ENCODE data around the gene PPIG.
"Not testable (repeated sequence)": the region's sequence is repeated elsewhere in the genome, so short reads cannot be mapped to it uniquely, and the experiment has no call there.

Gene PPIG
- 150 to 157 reads per million in 2 donors for total RNA-seq

GRCh38 chr2:169584005-169584877 lies at the start of gene PPIG:
PPIG (plus strand) TSS chr2:169584351; CDS start chr2:169604042, 19,691 bp downstream.
- peak; percentile 69 for DNase-seq

GRCh38 chr2:169539460-169539859 lies 44.7 kb upstream of the PPIG start:
- DNase-seq, result not testable (repeated sequence)

- no peak for DNase-seq
Measured at GRCh38 chr2:169540146-169540545, 44.0 kb upstream of the PPIG start.

DNA sequence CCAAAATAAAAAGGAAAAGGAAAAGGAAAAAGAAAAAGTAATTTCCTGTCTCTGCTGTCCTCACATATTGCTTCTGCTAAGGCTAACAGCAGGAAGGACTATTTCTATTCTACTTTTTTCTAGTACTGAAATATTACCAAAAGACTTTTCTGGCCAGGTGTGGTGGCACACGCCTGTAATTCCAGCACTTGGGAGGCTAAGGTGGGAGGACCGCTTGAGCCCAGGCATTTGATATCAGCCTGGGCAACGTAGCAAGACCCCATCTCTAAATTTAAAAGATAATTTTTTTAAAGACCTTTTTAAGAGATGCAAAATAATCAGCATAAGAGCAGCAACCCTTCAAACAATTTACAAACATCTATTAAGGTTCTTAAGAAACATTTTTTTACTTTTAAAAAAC lies 41.7 kb upstream of the PPIG start:
- no peak for DNase-seq

DNA sequence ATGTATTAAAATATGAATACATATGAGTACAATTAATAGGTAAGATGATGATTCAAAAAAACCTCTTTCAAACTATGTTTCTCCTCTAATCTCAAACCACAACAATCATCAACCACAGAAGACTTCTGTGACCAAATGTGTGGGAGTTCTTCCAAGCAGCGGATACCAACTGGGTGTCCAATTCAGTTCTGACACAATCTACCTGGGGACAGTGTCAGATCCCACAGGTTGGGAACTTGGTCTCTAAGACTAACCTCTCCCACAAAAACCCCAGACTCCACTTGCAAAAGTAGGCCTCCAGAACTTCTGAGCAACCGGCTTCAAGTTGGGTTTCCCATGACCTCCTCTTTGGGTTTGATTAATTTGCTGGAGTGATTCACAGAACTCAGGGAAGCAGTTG lies 37.4 kb upstream of the PPIG start:
- no peak for DNase-seq

DNA sequence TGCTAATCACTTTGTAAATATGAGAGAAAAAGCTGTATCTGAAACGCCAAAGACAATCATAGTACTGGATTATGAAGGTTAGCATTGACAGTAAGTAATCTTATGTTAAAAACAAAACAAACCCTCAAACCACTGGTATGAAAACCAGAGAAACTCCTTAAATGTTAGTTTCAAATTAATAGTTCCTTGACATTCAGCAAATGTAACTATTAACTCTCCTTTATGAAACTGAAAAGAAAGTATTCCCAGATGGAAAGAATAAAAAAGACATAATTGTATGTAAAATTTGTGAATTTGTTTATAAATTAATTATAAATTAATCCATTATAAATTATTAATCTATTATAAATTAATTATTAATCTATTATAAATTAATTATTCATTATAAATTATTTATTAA lies 22.8 kb upstream of the PPIG start:
- no peak for DNase-seq

DNA sequence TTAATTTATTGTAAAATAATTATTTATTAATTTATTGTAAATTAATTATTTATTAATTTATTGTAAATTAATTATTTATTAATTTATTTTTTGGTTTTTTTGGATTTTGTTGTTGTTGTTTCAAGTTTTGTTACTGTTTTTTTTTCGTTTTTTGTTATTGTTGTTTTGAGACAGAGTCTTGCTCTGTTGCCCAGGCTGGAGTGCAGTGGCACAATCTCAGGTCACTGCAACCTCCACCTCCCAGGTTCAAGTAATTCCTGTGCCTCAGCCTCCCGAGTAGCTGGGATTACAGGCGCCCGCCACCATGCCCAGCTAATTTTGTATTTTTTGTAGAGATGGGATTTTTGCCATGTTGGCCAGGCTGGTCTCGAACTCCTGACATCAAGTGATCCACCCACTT lies 22.1 kb upstream of the PPIG start:
- not testable (repeated sequence) for DNase-seq

DNA sequence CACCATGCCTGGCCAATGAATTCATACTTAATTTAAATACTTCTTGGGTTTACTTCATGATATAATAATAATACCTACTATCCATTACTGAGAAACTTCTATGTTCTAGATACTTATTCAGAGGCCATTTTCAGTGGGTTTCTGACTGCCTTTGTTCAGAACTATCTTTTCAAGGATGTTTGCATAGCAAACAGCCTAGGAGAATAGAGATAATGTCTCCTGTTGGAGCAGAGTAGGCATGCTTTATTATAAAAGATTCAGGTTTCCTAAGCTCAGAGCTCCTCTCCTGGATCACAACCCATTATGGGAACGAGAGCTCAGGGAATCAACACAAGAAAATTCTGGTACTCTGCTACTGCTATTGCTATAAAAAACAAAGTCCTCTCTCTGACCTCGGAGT lies 21.6 kb upstream of the PPIG start:
- DNase-seq, result no peak

GRCh38 chr2:169565686-169566085 lies 18.5 kb upstream of the PPIG start:
- DNase-seq, result no peak

DNA sequence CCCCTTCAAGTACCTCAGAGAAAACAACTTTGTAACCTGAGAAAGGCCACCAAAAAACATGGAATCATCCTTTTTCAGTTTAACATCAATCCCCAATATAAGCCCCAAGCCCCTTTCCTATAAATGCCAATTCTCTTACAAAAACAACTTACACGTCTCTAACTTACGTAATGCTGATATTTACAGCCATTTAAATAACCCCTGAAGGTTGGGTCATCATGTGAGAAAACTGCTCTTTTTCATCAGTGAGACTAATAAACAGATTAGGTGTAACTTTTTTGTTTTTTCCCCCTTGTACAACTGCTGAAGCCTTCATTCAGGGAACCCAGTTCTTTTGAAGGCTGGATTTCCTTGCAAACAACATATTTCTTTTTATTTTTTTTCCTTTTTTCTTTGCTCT lies 14.2 kb upstream of the PPIG start:
- DNase-seq, result no peak

DNA sequence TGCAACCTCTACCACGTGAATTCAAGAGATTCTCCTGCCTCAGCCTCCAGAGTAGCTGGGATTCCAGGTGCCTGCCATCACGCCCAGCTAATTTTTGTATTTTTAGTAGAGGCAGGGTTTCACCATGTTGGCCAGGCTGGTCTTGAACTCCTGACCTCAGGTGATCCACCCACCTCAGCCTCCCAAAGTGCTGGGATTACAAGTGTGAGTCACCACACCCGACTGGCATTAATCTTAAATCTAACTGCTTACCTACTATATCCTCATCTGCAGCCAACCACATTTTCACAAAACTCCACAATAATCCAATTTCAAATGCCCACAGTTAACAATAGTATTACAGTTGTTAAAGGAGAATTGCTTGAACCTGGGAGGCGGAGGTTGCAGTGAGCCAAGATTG lies 13.4 kb upstream of the PPIG start:
- not testable (repeated sequence) for DNase-seq

DNA sequence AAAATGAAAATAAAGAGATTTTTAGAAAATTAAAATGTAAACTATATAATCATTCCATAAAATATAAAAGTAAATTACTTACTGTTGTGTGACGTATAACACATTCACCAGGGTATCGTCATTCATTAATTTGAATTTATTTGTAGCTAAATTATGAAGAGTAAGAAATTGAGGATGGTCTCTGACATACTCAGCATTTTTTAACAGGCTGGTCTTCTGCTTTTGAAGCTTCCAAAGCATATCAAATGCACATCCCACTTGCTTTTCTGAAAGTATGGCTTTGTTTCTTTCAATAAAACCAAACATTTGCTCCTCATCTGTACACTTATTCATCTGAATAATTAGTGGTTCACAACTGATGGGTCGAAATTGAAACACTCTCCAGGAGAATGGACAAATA lies 12.6 kb upstream of the PPIG start:
- no peak for DNase-seq

GRCh38 chr2:169572189-169572588 lies 12.0 kb upstream of the PPIG start:
- DNase-seq, result no peak

DNA sequence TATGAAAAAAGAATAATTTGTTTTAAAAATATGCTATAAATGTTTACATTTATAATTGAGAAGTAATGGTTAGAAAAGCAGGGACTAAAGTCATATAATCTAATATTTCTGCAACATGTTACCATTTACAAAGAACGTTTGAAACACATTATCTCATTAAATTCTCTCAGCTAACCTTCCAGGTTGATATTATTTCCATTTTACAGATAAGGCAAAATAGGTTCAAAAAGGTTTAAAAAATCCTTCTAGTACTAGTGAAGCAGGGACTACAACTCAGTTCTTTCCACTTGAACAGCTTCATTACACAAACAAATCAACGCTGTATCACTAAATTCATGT lies 11.4 kb upstream of the PPIG start:
- DNase-seq, result no peak

DNA sequence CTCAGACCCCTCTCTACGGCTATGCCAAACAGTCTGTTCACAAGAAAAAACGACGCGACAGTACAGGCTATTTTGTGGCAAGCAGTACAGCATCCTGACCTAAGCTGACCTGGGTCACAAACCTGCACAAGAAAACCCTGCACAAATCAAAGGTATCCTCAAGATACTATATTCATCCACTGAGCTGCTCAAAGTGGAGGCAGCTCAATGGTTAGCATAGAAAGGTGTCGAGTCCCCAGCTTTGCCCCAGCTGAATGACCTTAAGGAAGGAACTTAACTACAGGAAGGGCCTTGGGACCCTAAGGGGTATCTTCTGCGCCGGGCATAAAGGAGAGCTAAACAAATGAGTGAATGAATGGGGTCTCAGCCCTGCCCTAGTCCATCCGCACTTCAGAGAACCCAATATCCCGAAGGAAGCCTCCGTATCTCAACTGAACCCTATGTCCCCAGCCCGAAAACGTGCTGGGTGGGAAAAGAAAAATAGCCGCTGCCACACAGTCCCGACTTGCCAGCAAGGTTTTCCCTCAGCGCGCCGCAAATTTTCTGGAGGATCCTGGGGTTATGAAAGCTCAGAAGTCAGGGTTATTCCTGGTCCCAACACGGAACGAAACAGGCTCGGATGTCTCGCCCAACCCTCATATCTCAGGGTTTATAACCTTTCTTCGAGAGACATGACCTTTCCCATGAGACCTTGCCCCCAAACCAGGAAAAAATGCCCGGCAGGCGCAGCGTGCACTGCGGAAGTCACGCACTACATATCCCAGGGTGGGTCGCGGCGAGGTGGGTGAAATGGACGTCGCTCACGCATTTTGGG lies 10.8 kb upstream of the PPIG start, which contains the start of gene FASTKD1:
FASTKD1 (minus strand) TSS at position 706 of the 814 bp plus-strand sequence. CDS start 1,836 bp downstream, outside the sequence.
- DNase-seq, result peak; percentile 56

DNA sequence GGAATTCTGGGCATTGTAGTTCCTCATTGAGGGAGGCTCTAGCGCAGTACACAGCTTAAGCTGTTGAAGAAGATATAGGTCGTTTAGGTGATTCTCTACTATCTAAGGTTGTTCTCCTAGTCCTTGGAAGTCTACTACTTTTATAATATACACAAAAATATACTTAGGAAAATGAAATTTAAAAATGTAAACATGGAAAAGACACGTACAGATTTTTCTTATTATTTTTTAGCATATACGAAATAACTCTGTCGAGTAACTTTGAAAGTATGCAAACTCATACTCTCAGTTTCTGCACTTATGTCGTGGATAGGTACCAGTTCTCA lies 10.2 kb upstream of the PPIG start:
- DNase-seq, result no peak

DNA sequence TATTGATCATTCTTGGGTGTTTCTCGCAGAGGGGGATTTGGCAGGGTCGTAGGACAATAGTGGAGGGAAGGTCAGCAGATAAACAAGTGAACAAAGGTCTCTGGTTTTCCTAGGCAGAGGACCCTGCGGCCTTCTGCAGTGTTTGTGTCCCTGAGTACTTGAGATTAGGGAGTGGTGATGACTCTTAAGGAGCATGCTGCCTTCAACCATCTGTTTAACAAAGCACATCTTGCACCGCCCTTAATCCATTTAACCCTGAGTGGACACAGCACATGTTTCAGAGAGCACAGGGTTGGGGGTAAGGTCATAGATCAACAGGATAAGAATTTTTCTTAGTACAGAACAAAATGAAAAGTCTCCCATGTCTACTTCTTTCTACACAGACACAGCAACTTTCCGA lies 9.6 kb upstream of the PPIG start:
- not testable (repeated sequence) for DNase-seq

- DNase-seq, result not testable (repeated sequence)
Measured at GRCh38 chr2:169575264-169575663, 8.9 kb upstream of the PPIG start.

DNA sequence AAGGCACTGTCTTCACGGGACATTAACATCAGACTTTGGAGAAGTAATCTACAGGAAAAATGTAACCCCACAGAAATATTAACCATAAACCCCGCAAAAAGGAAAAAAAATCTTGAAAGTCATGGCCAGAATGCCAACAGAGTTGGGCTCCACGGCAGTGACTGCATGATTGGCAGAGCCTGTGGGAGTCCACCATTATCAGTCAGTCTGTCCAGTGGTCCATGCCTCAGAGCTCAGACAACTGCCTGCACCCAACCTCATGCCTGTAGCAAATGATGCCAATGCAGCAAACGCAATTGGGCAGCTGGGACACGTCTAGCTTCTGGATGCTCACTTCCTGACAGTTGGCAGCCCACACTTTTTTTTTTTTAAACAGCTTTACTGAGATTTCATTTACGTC lies 5.1 kb upstream of the PPIG start:
- no peak for DNase-seq

DNA sequence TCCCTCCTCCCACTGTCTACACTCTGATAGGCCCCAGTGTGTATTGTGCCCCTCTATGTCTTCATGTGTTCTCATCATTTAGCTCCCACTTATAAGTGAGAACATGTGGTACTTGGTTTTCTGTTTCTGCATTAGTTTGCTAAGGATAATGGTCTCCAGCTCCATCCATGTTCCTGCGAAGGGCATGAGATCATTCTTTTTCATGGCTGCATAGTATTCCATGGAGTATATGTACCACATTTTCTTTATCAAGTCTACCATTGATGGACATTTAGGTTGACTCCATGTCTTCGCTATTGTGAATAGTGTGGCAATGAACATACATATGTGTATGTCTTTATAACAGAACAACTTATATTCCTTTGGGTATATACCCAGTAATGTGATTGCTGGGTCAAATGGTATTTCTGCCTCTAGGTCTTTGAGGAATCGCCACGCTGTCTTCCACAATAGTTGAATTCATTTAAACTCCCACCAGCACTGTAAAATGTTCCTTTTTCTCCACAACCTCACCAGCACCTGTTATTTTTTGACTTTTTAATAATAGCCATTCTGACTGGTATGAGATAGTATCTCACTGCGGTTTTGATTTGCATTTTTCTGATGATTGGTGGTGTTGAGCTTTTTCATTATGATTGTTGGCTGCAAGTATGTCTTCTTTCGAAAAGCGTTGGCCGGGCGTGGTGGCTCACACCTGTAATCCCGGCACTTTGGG lies 1.4 kb upstream of the PPIG start:
- not testable (repeated sequence) for DNase-seq

DNA sequence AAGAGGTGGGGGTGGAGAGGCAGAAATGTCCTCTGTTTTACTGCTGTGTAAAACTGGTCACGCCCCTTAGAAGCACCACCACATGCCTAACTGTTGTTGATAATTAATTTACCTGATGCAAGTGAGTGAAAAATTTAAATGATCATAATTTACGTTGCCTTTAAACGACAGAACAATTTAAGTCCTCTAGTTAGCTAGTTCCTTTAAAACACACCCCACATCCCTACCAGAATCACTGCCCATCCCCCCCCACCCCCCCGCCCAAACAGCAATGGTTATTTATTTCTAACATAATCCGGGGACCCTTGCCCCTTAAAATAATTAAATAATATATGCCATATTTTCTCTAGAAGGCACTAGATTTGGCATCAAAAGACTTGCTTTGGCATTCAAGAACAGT lies 633 bp upstream of the PPIG start:
- no peak for DNase-seq

DNA sequence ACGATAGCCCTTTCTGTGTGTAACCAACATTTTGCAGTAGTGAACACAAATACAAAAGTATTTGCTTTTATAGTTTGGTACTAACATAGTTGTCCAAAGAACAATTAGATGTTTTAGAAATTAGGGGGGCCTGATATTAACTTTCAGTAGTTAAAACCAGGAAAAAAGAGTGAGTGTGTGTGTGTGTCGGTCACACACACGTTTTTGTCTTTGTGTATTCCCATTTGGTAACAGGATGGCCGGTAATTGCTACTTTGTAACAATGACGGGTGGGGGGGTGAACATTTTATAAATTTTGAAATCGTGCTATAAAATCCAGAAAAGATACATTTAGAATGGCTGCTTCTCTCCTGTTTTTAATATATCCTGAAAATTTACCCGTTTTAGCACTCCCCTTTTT lies 1.5 kb downstream of the PPIG start:
- DNase-seq, result no peak

DNA sequence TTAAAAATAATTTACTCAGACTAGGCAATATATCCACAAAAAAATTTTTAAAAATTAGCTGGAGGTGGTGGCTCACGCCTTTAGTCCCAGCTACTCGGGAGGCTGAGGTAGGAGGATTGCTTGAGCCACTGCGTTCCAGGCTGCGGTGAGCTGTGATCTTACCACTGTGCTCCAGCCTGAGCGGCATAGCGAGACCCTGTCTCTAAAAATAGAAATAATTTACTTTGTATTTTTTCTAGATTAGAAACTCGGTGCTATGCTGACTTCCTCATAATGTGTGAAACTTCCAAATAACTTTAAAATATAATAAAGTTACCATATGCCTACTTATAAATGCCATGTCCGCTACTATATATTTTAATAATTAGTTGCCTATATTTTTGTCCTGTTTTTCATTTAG lies 6.7 kb downstream of the PPIG start:
- DNase-seq, result no peak
